ENCODE results near the gene MCM7. TPM values are rescaled to one million over a fixed set of nuclear protein-coding genes. Genes with fewer than 3 reads are reported as not detected.
A peak's percentile ranks its signal among the peaks of the same experiment; 100 is the strongest.

MCM7 gene
- total and polyA plus RNA-seq, 10 of the 15 experiments (the other 5 are each of a cell fraction or from before 2014, with no cell fraction given): 183 to 383 (median 244) TPM

DNA sequence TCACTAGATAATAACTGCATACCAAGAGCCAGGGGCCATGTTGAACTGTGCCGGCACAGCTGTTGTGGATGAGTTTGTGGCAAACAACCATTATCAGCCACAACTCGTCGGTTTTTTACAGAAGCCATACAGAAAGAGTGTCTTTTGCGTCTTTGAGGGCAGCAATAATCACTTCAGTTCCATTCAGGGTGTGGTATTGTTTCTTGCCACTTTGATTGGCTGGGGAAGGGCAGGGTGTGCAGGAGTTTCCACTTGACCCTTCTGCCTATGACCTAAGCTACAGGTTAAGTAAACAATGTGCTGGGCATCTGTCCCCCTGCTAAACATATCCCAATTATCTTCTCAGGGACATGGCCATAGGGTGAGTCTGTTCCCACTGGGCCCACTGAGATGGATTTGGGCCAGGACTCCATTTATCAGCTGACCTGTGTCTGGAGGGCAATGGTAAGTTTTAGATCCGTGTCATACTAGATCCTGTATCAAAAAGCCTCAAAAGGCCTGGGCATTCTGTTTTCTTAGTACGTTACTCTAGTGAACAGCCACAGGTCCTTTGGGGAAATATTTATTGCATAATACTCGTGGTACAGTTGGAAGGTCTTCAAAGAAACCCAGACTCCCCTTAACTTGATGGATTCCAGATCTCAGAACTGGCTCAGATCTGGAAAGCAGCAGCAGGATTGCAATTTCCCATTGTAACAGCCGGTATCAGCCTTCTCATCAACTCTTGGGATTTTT lies 35.6 kb downstream of the MCM7 start:
- POLR2A ChIA-PET: no interaction called here
- intact Hi-C loops (cut with micrococcal nuclease; ENCODE audit: unreplicated experiment): no loop called here
- H3K4me1 ChIP-seq (ENCODE audit: control insufficient read depth, insufficient read depth, low read length): no peaks in the 10 kb centered on the region
- FAIRE-seq (no peak), ATAC-seq (no peak), DNase-seq (ENCODE audit: low read depth, low spot score) (no peak)
- RAD21 ChIA-PET (ENCODE audit: unreplicated experiment): no interaction called here
- no peaks in the 10 kb centered on the region for H4K20me1 ChIP-seq (ENCODE audit: control insufficient read depth, insufficient read depth)
- no peaks in the 10 kb centered on the region for H3K79me2 ChIP-seq (ENCODE audit: control insufficient read depth, insufficient read depth, low read length)
- in situ Hi-C loops (cut with MboI): no loop called here
- 91% methylated on average over 8 of the region's 8 CpGs for WGBS (ENCODE audit: insufficient coverage, insufficient replicate concordance, low lambda C conversion rate, missing lambda C conversion rate)
- H3K4me2 ChIP-seq (ENCODE audit: control insufficient read depth, insufficient read depth): no peak overlapping the region
- H3K9me3 ChIP-seq (replicated peaks; ENCODE audit: control insufficient read depth, insufficient read depth, low read length): peaks cover 4% of the 10 kb centered on the region; the same call in 2 of the 3 replicates
- H3K9ac ChIP-seq (ENCODE audit: control insufficient read depth, insufficient read depth, low read length): no peak overlapping the region
- H3K27ac ChIP-seq (ENCODE audit: control insufficient read depth, insufficient read depth): no peak overlapping the region
- H2AFZ ChIP-seq (ENCODE audit: control insufficient read depth, low read depth, low read length): no peak overlapping the region
- BruUV-seq (replicated peaks): no TSS peak
- TF ChIP-seq POLR2A (IDR thresholded peaks at IDR 0.05; ENCODE audit: low read depth, low read length) (peak; percentile 15; the same call in 1 of the 2 replicates), ESRRA (IDR thresholded peaks at IDR 0.05; ENCODE audit: low read length) (no peak), PML (IDR thresholded peaks at IDR 0.05; ENCODE audit: low read length) (0 out of 2 replicates have a peak, but pooled peaks have one; percentile 26)
- CTCF ChIA-PET: no interaction called here
- H3K4me3 ChIP-seq: no peak overlapping the region
- peaks cover 6 to 19% of the 10 kb centered on the region in 2 experiments for H3K36me3 ChIP-seq (ENCODE audit: control insufficient read depth in 2 of 2, insufficient read depth in 2 of 2, low read length in 1 of 2)
- SMC1A ChIA-PET (ENCODE audit: uncharacterized antibody, unreplicated experiment): interaction anchor here (0.6 kb wide), 1 partner anchor 12 kb away, joined by 3 read pairs; no protein-coding TSS in a partner anchor
- no peaks in the 10 kb centered on the region for H3K27me3 ChIP-seq (replicated peaks in 1 of 2; ENCODE audit: control insufficient read depth in 2 of 2, insufficient read depth in 2 of 2, low read length in 1 of 2)

DNA sequence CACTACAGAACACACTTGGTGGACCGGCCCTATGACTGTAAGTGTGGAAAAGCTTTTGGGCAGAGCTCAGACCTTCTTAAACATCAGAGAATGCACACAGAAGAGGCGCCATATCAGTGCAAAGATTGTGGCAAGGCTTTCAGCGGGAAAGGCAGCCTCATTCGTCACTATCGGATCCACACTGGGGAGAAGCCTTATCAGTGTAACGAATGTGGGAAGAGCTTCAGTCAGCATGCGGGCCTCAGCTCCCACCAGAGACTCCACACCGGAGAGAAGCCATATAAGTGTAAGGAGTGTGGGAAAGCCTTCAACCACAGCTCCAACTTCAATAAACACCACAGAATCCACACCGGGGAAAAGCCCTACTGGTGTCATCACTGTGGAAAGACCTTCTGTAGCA lies 37.0 kb downstream of the MCM7 start:
- TF ChIP-seq ZNF207 (IDR thresholded peaks at IDR 0.05; ENCODE audit: borderline replicate concordance): no peak
- no peak for TF ChIP-seq ZNF384 (IDR thresholded peaks at IDR 0.05; ENCODE audit: borderline replicate concordance, low read depth, low read length)
- no peak for TF ChIP-seq KDM1A (IDR thresholded peaks at IDR 0.05; ENCODE audit: borderline replicate concordance)
- no peak for TF ChIP-seq BACH1 (IDR thresholded peaks at IDR 0.05; ENCODE audit: borderline replicate concordance)
- no peak for TF ChIP-seq CHD1 (IDR thresholded peaks at IDR 0.05; ENCODE audit: low read depth, low read length)
- no peak for TF ChIP-seq NR2C1 (IDR thresholded peaks at IDR 0.05)
- TF ChIP-seq STAT3 (IDR thresholded peaks at IDR 0.05; ENCODE audit: low read depth, low read length): no peak
- TF ChIP-seq MTA3 (IDR thresholded peaks at IDR 0.05; ENCODE audit: borderline replicate concordance, low read length): no peak
- no peak for TF ChIP-seq PML (IDR thresholded peaks at IDR 0.05; ENCODE audit: low read length)
- no peak for TF ChIP-seq FOS (IDR thresholded peaks at IDR 0.05; ENCODE audit: borderline replicate concordance, extremely low read depth, insufficient read length)
- TF ChIP-seq IKZF1 (conservative IDR thresholded peaks at IDR 0.05): no peak
- no peak for TF ChIP-seq HDAC2 (IDR thresholded peaks at IDR 0.05)
- TF ChIP-seq NBN (IDR thresholded peaks at IDR 0.05): no peak
- no peak for TF ChIP-seq HDAC6 (IDR thresholded peaks at IDR 0.05; ENCODE audit: unreplicated experiment)
- TF ChIP-seq, protein P1, sequence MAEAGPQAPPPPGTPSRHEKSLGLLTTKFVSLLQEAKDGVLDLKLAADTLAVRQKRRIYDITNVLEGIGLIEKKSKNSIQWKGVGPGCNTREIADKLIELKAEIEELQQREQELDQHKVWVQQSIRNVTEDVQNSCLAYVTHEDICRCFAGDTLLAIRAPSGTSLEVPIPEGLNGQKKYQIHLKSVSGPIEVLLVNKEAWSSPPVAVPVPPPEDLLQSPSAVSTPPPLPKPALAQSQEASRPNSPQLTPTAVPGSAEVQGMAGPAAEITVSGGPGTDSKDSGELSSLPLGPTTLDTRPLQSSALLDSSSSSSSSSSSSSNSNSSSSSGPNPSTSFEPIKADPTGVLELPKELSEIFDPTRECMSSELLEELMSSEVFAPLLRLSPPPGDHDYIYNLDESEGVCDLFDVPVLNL (IDR thresholded peaks at IDR 0.05; ENCODE audit: low read depth, low read length): no peak
- no peak overlapping the region for H2AFZ ChIP-seq (ENCODE audit: control insufficient read depth, low read depth, low read length)
- ChIA-PET CTCF (interaction anchor here (0.8 to 1.9 kb wide), 5 partner anchors 11 to 43 kb away, joined by 3 to 5 read pairs (median 3); no protein-coding TSS in a partner anchor), RAD21 (ENCODE audit: unreplicated experiment) (no interaction called here), SMC1A (ENCODE audit: uncharacterized antibody, unreplicated experiment) (interaction anchor here (0.6 kb wide), 1 partner anchor 10 kb away, joined by 3 read pairs; no protein-coding TSS in a partner anchor), POLR2A (interaction anchor here (1.0 kb wide), 1 partner anchor 12 kb away, joined by 3 read pairs; no protein-coding TSS in a partner anchor)
- no peaks in the 10 kb centered on the region for H3K79me2 ChIP-seq (ENCODE audit: control insufficient read depth, insufficient read depth, low read length)
- DNase-seq (ENCODE audit: low read depth, low spot score): no peak
- no peak overlapping the region for H3K4me2 ChIP-seq (ENCODE audit: control insufficient read depth, insufficient read depth)
- TSS peak; percentile 61 for BruUV-seq (replicated peaks)
- ATAC-seq: no peak
- no peak for FAIRE-seq
- H3K27ac ChIP-seq (ENCODE audit: control insufficient read depth, insufficient read depth): no peak overlapping the region
- in situ Hi-C loops (cut with MboI) (no loop called here), intact Hi-C loops (cut with micrococcal nuclease; ENCODE audit: unreplicated experiment) (no loop called here)
- H3K36me3 ChIP-seq (ENCODE audit: control insufficient read depth in 2 of 2, insufficient read depth in 2 of 2, low read length in 1 of 2): peaks cover 2 to 12% of the 10 kb centered on the region in 2 experiments; a peak in 2 of 4 replicates
- no peaks in the 10 kb centered on the region for H3K9me3 ChIP-seq (replicated peaks; ENCODE audit: control insufficient read depth, insufficient read depth, low read length)
- no peaks in the 10 kb centered on the region for H4K20me1 ChIP-seq (ENCODE audit: control insufficient read depth, insufficient read depth)
- H3K4me1 ChIP-seq (ENCODE audit: control insufficient read depth, insufficient read depth, low read length): no peaks in the 10 kb centered on the region
- H3K9ac ChIP-seq (ENCODE audit: control insufficient read depth, insufficient read depth, low read length): no peak overlapping the region
- no peak overlapping the region for H3K4me3 ChIP-seq
- WGBS (ENCODE audit: insufficient coverage, insufficient replicate concordance, low lambda C conversion rate, missing lambda C conversion rate): 98% methylated on average over 9 of the region's 9 CpGs
- no peaks in the 10 kb centered on the region for H3K27me3 ChIP-seq (replicated peaks in 1 of 2; ENCODE audit: control insufficient read depth in 2 of 2, insufficient read depth in 2 of 2, low read length in 1 of 2)
